Common myeloid progenitor, CD34-positive (primary cell): ENCODE results near the gene FLRT2.
A peak's percentile ranks its signal among the peaks of the same experiment; 100 is the strongest.

Experiments
- CTCF ChIA-PET: fragments of 350-600 bp; sonication (Branson Sonifier 250); formaldehyde crosslinking; loops from one replicate; lab custom pipeline; 2021; ENCODE audit warnings: antibody characterized with exemption; lab: Charles Lee
- POLR2A ChIA-PET: fragments of 350-600 bp; sonication (Branson Sonifier 250); formaldehyde crosslinking; loops from one replicate; lab custom pipeline; 2021; ENCODE audit warnings: antibody characterized with exemption; lab: Charles Lee
- DNase-seq, 3 donors: peaks; one replicate each; pipeline versions ENCODE4 v3.0.0 to v3.0.0-alpha.2; 2013
- H3K27ac ChIP-seq, 2 experiments: 1 replicate in 1 of 2; 2 replicates in 1 of 2; pipeline ENCODE4 v1.7.0; 2013; ENCODE audit warnings: inconsistent platforms in 2 of 2, low read length in 2 of 2, mild to moderate bottlenecking in 2 of 2, low read depth in 1 of 2, moderate library complexity in 1 of 2; ENCODE audit not compliant: severe bottlenecking in 2 of 2, insufficient read depth in 1 of 2, poor library complexity in 1 of 2
- H3K27me3 ChIP-seq, 5 experiments: replicated peaks in 2 of 5; 1 replicate in 3 of 5; 2 replicates in 2 of 5; pipeline versions ENCODE4 v1.6.1 to v1.7.0; 2013; ENCODE audit warnings: low read length in 4 of 5, mild to moderate bottlenecking in 2 of 5, moderate library complexity in 2 of 5, inconsistent platforms in 1 of 5; ENCODE audit not compliant: insufficient read depth in 5 of 5, control insufficient read depth in 4 of 5
- H3K36me3 ChIP-seq, 4 experiments: 1 replicate in 2 of 4; 2 replicates in 2 of 4; pipeline versions ENCODE4 v1.6.1 to v1.7.0; 2013; ENCODE audit warnings: low read length in 3 of 4, control low read depth in 1 of 4, mild to moderate bottlenecking in 1 of 4; ENCODE audit not compliant: control insufficient read depth in 4 of 4, insufficient read depth in 4 of 4
- H3K4me1 ChIP-seq, 4 experiments: 1 replicate in 3 of 4; 2 replicates in 1 of 4; pipeline versions ENCODE4 v1.6.1 to v1.7.1; 2013; ENCODE audit warnings: low read length in 3 of 4, mild to moderate bottlenecking in 3 of 4, control low read depth in 1 of 4, inconsistent platforms in 1 of 4, moderate library complexity in 1 of 4; ENCODE audit not compliant: control insufficient read depth in 4 of 4, insufficient read depth in 4 of 4; ENCODE audit errors: control extremely low read depth in 1 of 4
- H3K4me3 ChIP-seq, 7 experiments: 1 replicate in 4 of 7; 2 replicates in 3 of 7; pipeline versions ENCODE4 v1.5.1 to v1.7.0; 2013; ENCODE audit warnings: mild to moderate bottlenecking in 7 of 7, low read length in 6 of 7, moderate library complexity in 6 of 7, inconsistent platforms in 2 of 7, low read depth in 2 of 7, control low read depth in 1 of 7; ENCODE audit not compliant: insufficient read depth in 4 of 7, control insufficient read depth in 1 of 7; ENCODE audit errors: extremely low read depth in 1 of 7
- H3K9me3 ChIP-seq, 5 experiments: 1 replicate in 4 of 5; 2 replicates in 1 of 5; pipeline versions ENCODE4 v1.6.1 to v1.7.1; 2013; ENCODE audit warnings: low read length in 4 of 5, mild to moderate bottlenecking in 2 of 5, inconsistent platforms in 1 of 5, low read depth in 1 of 5, moderate library complexity in 1 of 5; ENCODE audit not compliant: control insufficient read depth in 4 of 5, insufficient read depth in 2 of 5; ENCODE audit errors: control extremely low read depth in 1 of 5
- WGBS: methylation state at CpG from one replicate; pipeline ENCODE4 v1.1.5; 2013; ENCODE audit not compliant: insufficient coverage; 5-methylcytosine and 5-hydroxymethylcytosine counted together

The FLRT2 gene

DNA sequence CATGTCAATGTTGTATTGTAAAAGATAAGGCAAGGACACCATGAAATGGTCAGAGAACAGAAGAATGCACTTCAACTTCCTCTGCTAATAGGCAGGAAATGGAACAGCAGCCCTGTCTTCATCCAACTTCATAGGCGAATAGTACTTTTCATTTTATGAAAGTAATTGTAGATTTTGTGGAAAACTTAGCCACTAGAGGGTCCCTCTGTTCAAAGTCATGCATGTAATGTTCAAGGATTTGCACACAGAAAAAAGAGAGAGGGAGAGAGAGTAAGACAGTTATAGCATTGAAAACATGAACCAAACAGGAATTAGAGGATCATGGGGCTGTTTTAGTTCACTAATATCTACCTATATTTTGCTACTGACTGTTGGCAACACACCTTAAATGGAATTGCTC, 172.2 kb downstream of the FLRT2 start:
- Histone ChIP-seq H3K27me3 (no peaks in the 10 kb centered on the region), H3K27ac (no peak overlapping the region), H3K9me3 (no peaks in the 10 kb centered on the region), H3K4me3 (no peak overlapping the region), H3K36me3 (no peaks in the 10 kb centered on the region), H3K4me1 (peaks cover 0 to 3% (median 0%) of the 10 kb centered on the region in 4 experiments)
- DNase-seq = peak in 2 of 3 donors; percentile 24 to 27
- WGBS = no CpG with 5 or more reads among the region's 1 CpG
- ChIA-PET CTCF (interaction anchor here (0.9 kb wide), 1 partner anchor 8 kb away, joined by 4 read pairs; no protein-coding TSS in a partner anchor), POLR2A (no interaction called here)

DNA sequence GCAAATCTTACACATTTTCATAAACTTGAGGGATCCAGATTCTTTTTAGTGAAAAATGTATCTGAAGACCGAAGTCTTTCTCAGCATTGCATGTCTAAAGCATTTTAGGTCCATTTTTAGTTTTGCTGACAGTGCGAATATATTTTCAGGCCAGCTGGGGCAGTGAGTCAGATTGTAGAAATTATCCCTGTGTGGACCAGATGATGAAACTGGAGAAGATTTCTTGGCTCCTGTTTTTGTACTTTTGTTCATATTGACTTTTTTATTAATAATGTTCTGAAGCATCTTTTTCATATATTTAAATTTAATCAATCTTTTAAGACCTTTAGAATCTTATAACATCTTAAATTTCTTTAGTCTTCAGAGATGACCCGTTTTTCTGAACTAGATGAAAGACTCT, 173.1 kb downstream of the FLRT2 start:
- H3K27me3 ChIP-seq = no peaks in the 10 kb centered on the region
- H3K9me3 ChIP-seq = no peaks in the 10 kb centered on the region
- 94% methylated on average over 2 of the region's 3 CpGs for WGBS
- ChIA-PET POLR2A (no interaction called here), CTCF (no interaction called here)
- H3K36me3 ChIP-seq = no peaks in the 10 kb centered on the region
- H3K4me1 ChIP-seq = peaks cover 0 to 3% (median 0%) of the 10 kb centered on the region in 4 experiments
- no peak for DNase-seq
- H3K27ac ChIP-seq = no peak overlapping the region
- H3K4me3 ChIP-seq = no peak overlapping the region
